Thoracic aorta (tissue), 2 donors: Measurements from ENCODE around the gene SMIM35. TPM values are rescaled to one million over a fixed set of nuclear protein-coding genes. Genes with fewer than 3 reads are reported as not detected.
"Not testable (repeated sequence)": the region's sequence is repeated elsewhere in the genome, so short reads cannot be mapped to it uniquely, and the experiment has no call there.

Experiments used
- ATAC-seq: fragments of 150-250 bp; one replicate; pipeline ENCODE4 v1.8.0; 2017; ENCODE audit warnings: low read depth; ENCODE audit not compliant: insufficient number of reproducible peaks, low FRiP score
- DNase-seq: peaks from one replicate; pipeline ENCODE4 v3.0.0-alpha.2; 2020; ENCODE audit warnings: low spot score
- H3K27ac ChIP-seq, 2 donors: fragments of 200-600 bp; sonication (generic); 1 replicate in 1 of 2; 2 replicates in 1 of 2; pipeline ENCODE4 v1.5.1; 2016; ENCODE audit warnings: mild to moderate bottlenecking in 2 of 2, moderate library complexity in 2 of 2
- H3K27me3 ChIP-seq: fragments of 200-600 bp; sonication (generic); replicated peaks from 2 replicates; pipeline ENCODE4 v1.6.0; 2016; ENCODE audit warnings: mild to moderate bottlenecking; ENCODE audit not compliant: insufficient read depth
- H3K36me3 ChIP-seq: fragments of 200-600 bp; sonication (generic); one replicate; pipeline ENCODE4 v1.5.1; 2016
- H3K4me1 ChIP-seq, 2 donors: fragments of 200-600 bp; sonication (generic); 1 replicate in 1 of 2; 2 replicates in 1 of 2; pipeline versions ENCODE4 v1.5.1 to v1.6.0; 2016; ENCODE audit warnings: low read depth in 2 of 2, mild to moderate bottlenecking in 1 of 2; ENCODE audit not compliant: control insufficient read depth in 1 of 2
- H3K4me3 ChIP-seq: fragments of 200-600 bp; sonication (generic); 2 replicates; pipeline ENCODE4 v1.5.1; 2016; ENCODE audit warnings: mild to moderate bottlenecking
- H3K9me3 ChIP-seq: fragments of 200-600 bp; sonication (generic); 2 replicates; pipeline ENCODE4 v1.5.1; 2016
- total RNA-seq, 2 donors: library from RNA; depleted of rRNA; stranded (reverse); fragments of >200 nt; gene quantifications; one replicate each; pipeline versions ENCODE4 v1.1.0 to v1.2.3, GENCODE V29; 2016
- TF ChIP-seq, protein P1 (sequence below): fragments of 200-600 bp; sonication (generic); IDR thresholded peaks from one replicate; pipeline ENCODE4 v1.5.1; 2019; ENCODE audit warnings: antibody characterized with exemption

SMIM35 gene
- total RNA-seq, 2 donors from 2014 or later = not detected

DNA sequence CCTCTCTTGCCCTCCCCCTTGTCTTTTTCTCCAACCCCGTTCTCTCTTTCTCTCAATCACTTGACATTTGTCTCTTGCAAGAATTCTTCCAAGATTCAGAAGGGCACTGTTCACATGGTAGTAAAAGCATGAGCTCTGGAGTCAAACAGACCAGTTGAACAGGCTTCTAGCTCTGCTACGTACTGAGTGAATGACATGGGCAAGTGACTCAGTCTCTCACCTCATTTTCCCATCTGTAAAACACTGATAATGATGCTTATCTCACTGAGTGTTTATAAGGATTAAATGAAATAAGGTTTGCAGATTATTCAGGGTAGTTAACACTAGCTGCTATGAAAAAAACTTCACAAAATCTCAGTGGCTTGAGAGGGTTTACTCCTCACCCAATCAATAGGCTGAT is 106.5 kb downstream of the SMIM35 start:
- no peaks in the 10 kb centered on the region for H3K27me3 ChIP-seq
- DNase-seq (no peak), ATAC-seq (no peak)
- H3K9me3 ChIP-seq = no peaks in the 10 kb centered on the region
- no peak overlapping the region for H3K4me3 ChIP-seq
- peak overlapping the region in 1 of 2 donors; percentile 2 for H3K27ac ChIP-seq
- H3K36me3 ChIP-seq = no peaks in the 10 kb centered on the region
- no peaks in the 10 kb centered on the region for H3K4me1 ChIP-seq
- TF ChIP-seq, protein P1, sequence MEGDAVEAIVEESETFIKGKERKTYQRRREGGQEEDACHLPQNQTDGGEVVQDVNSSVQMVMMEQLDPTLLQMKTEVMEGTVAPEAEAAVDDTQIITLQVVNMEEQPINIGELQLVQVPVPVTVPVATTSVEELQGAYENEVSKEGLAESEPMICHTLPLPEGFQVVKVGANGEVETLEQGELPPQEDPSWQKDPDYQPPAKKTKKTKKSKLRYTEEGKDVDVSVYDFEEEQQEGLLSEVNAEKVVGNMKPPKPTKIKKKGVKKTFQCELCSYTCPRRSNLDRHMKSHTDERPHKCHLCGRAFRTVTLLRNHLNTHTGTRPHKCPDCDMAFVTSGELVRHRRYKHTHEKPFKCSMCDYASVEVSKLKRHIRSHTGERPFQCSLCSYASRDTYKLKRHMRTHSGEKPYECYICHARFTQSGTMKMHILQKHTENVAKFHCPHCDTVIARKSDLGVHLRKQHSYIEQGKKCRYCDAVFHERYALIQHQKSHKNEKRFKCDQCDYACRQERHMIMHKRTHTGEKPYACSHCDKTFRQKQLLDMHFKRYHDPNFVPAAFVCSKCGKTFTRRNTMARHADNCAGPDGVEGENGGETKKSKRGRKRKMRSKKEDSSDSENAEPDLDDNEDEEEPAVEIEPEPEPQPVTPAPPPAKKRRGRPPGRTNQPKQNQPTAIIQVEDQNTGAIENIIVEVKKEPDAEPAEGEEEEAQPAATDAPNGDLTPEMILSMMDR = no peak

DNA sequence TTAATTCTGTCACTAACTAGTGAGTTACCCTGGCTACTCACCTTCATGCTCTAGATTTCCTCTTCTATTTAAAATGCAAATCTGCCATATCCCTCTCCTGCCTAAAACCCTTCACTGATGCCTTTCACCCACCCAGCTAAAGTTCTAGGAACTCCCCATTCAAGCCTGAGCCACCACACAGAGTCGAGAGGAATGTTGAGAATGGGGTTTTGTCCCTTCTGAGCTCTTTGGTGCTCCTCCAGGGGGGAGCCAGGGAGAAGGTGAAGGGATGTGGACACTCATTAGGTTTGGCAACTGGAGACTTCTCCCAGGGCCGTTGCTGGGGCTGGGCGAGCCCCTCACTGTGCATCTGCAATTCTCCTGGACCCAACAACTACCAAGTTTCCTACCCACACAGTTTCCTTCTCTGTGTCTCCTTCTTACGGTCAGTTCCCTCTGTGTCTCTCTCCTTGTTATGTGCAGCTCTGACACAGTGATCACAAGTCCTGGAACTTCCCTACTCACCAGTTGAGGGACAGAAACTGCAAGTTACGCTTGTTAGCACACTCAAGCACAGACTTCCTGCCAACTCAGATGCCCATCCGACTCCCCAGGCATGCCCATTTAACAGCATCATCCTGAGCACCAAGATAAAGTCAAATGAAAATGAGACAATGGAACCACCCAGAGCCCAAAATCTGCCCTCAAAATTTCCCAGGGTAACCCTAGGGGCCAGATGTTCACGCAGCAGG is 107.1 kb downstream of the SMIM35 start:
- ATAC-seq = no peak
- Histone ChIP-seq H3K9me3 (no peaks in the 10 kb centered on the region), H3K36me3 (no peaks in the 10 kb centered on the region), H3K4me3 (no peak overlapping the region), H3K27ac (peak overlapping the region in 1 of 2 donors; percentile 2), H3K4me1 (no peaks in the 10 kb centered on the region), H3K27me3 (no peaks in the 10 kb centered on the region)
- TF ChIP-seq, protein P1 = no peak
- no peak for DNase-seq

DNA sequence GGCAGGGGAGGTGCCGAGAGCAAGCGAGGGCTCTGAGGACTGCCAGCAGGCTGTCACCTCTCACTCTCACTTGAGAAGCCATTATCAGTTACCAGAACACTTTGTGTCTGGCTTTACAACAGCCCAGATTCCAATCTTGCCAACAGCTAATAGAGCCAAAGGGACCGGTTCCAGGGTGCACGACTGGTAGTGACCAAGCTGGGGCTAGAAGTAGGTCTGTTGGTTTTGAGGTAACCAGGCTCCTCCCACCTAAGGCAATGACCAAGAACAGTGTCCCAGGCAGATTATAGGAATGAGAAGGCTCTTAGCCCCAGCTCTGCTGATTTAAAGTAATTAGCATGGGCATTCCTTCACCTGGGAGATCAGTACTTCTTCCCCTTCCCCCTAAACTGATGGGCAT is 107.8 kb downstream of the SMIM35 start:
- no peak for ATAC-seq
- Histone ChIP-seq H3K27ac (no peak overlapping the region), H3K4me1 (no peaks in the 10 kb centered on the region)

DNA sequence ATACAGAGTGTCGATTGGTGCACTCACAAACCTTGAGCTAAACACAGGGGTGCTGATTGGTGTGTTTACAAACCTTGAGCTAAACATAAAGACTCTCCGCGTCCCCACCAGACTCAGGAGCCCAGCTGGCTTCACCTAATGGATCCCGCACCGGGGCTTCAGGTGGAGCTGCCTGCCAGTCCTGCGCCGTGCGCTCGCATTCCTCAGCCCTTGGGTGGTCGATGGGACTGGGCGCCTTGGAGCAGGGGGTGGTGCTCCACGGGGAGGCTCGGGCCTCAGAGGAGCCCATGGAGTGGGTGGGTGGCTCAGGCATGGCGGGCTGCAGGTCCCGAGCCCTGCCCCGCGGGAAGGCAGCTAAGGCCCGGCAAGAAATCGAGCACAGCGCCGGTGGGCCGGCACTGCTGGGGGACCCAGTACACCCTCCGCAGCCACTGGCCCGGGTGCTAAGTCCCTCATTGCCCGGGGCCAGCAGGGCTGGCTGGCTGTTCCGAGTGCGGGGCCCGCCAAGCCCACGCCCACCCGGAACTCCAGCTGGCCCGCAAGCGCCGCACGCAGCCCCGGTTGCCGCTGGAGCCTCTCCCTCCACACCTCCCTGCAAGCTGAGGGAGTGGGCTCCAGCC is 108.4 kb downstream of the SMIM35 start:
- not testable (repeated sequence) for H3K9me3 ChIP-seq, H3K36me3 ChIP-seq, H3K4me1 ChIP-seq, H3K27me3 ChIP-seq, ATAC-seq, H3K4me3 ChIP-seq, H3K27ac ChIP-seq, DNase-seq

More for the DNA sequence above, 107.8 kb downstream of the SMIM35 start:
- no peaks in the 10 kb centered on the region for H3K36me3 ChIP-seq
- no peak for DNase-seq
- no peaks in the 10 kb centered on the region for H3K9me3 ChIP-seq
- no peaks in the 10 kb centered on the region for H3K27me3 ChIP-seq
- H3K4me3 ChIP-seq = no peak overlapping the region
- TF ChIP-seq, protein P1 = no peak

DNA sequence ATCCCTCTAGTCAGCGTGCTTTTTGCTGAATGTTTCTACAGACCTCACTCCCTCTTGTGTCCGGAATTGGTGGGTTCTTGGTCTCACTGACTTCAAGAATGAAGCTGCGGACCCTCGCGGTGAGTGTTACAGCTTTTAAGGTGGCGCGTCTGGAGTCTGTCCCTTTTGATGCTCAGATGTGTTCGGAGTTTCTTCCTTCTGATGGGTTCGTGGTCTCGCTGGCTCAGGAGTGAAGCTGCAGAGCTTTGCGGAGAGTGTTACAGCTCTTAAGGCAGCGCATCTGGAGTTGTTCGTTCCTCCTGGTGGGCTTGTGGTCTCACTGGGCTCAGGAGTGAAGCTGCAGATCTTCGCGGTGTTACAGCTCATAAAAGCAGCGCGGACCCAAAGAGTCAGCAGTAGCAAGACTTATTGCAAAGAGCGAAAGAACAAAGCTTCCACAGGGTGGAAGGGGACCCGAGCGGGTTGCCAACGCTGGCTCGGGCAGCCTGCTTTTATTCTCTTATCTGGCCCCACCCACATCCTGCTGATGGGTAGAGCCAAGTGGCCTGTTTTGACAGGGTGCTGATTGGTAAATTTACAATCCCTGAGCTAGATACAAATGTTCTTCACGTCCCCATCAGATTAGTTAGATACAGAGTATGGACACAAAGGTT is 109.0 kb downstream of the SMIM35 start:
- H3K4me1 ChIP-seq, H3K4me3 ChIP-seq, H3K36me3 ChIP-seq, DNase-seq, H3K27me3 ChIP-seq, H3K9me3 ChIP-seq, ATAC-seq: not testable (repeated sequence)
- peak overlapping the region in 1 of 2 donors; percentile 5 for H3K27ac ChIP-seq

DNA sequence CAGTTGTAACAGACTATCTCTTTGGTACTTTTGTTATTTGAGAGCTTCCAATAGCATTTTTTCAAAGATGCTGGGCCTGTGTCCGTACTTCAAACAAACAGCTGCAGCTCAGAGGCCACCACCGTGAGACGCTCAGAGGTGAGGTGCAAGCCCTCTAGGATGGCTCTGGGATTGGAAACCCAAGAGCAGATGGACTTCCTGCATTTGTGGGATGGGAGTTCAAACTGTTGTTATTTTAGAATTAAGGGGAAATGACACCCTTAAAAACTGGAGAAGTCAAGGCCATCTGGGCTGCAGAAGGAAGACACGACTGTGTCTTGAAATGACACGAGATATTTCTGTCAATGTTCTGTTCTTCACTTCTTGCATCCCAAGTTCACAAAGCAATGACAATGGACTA is 109.7 kb downstream of the SMIM35 start:
- Histone ChIP-seq H3K9me3 (no peaks in the 10 kb centered on the region), H3K36me3 (no peaks in the 10 kb centered on the region), H3K27ac (peak overlapping the region in 1 of 2 donors; percentile 5), H3K4me1 (no peaks in the 10 kb centered on the region), H3K4me3 (no peak overlapping the region), H3K27me3 (no peaks in the 10 kb centered on the region)
- DNase-seq (no peak), ATAC-seq (no peak)
- TF ChIP-seq, protein P1 = no peak
